Renal pelvis (tissue), 4 donors: Measurements from ENCODE around the gene FOXL3. TPM values are rescaled to one million over a fixed set of nuclear protein-coding genes. Genes with fewer than 3 reads are reported as not detected.

ENCODE experiments used
- DNase-seq: peaks from one replicate; pipeline ENCODE4 v3.0.0-alpha.2; 2013
- polyA plus RNA-seq, 3 donors: library from polyadenylated mRNA; unstranded; fragments of 120-200 nt; gene quantifications; one replicate each; pipeline ENCODE4 v1.2.1, GENCODE V29; 2013; ENCODE audit not compliant: insufficient read length in 3 of 3

The FOXL3 gene
- polyA plus RNA-seq, 3 donors, result not detected

DNA sequence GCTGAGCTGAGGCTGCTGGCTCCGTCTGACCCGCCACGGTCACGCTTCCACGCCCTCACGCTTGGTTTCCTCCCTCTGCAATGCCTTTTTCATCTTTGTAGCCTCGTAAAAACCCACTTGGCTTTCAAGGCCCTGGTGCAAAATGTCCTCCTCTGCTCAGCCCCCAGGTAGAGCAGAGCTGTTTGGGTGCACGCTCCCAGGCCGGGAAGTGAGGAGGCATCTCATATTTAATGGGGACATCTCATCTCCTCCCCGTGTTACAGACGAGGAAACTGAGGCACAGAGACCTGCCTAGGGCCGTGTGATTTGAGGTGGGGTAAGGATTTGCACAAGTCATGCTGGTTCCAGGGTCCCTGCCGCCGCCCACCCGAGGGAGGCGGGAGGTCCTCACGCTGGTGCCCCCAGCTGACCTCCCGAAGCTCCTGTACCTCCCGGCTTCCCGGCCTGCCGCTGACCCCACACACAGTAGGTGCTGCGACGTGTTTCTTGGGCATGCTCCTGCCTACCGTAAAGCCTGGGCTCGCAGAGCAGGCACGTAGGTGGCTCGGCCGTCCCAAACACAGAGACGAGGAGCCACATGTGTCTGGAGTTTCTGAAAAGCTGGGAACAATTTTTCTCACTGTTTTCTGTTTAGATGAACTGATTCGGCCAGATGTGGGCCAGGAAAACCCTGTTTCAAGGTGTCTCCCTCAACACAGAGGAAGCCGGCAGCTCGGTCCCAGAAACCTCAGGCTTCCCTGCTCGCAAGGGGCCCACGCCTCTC, 11.5 kb downstream of the FOXL3 start:
- DNase-seq, result no peak

DNA sequence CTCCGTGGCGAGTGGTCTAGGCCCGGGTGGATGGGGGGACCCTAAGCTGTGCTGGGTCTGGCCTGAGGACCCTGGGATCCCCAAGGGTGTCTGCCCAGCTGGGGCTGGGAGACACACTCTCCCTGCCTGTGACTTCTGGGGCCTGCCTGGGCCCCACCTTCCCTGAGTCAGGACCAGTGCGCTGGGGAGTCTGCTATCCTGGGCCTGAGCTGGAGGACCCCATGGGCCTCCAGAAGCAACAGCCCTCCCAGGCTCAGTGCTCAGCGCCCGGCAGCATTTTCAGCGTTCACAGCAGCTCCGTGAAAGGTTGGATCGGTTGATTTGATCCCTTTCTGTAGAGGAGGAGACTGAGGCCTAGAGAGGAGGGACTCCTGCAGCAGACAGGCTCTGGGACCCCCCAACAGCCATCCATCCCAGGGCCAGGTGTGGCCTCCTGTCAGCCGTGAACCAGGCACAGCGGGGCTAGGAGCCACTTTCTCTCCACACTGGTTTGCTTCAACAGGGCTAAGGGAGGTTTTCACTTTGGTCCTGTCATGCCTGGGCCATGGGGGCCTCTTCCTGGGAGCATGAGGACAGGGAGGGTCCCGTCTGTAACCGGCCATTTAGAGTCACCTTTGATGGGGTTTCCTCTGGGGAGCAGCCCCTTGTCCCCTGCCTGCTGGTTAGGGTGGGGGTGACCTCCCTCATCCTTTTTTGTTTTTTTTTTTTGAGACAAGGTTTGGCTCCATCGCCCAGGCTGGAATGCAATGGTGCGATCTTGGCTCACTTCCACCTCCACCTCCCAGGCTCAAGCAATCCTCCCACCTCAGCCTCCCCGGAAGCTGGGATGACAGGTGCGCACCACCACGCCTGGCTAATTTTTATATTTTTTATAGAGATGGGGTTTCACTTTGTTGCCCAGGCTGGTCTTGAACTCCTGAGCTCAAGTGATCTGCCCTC, 12.4 kb downstream of the FOXL3 start:
- no peak for DNase-seq

GRCh38 chr7:303425-303824, 13.5 kb downstream of the FOXL3 start:
- DNase-seq, result no peak

DNA sequence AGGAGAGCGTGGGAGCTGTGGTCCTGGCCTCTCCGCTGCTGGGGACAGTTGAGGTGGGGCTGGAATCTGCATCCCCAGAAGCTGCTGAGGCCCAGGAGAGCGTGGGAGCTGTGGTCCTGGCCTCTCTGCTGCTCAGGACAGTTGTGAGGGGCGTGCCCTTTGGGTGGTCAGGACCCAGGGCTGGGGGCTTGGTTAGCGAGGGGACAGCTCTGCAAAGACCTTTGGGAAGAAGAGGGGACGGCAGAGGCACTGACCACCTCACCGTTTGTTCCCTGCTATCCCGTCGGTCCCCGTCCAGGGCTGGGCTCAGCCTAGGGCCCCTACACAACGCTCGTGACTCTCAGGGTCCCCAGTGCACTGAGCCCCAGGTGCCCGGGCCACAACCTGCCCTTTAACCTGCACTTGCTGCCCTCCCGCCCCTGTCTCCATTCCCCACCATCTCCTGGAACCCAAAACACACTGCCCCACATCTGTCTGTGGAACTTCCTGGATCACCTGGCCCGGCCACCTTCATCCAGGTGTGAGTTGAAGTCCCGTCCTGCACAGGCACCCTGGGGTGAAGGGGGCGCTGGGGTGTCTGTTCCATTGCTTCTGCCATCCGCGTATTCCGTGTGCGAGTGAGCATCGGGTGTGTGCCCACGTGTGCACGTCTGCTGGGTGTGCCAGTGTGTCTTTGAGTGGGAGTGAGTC, 14.1 kb downstream of the FOXL3 start:
- DNase-seq, result no peak

DNA sequence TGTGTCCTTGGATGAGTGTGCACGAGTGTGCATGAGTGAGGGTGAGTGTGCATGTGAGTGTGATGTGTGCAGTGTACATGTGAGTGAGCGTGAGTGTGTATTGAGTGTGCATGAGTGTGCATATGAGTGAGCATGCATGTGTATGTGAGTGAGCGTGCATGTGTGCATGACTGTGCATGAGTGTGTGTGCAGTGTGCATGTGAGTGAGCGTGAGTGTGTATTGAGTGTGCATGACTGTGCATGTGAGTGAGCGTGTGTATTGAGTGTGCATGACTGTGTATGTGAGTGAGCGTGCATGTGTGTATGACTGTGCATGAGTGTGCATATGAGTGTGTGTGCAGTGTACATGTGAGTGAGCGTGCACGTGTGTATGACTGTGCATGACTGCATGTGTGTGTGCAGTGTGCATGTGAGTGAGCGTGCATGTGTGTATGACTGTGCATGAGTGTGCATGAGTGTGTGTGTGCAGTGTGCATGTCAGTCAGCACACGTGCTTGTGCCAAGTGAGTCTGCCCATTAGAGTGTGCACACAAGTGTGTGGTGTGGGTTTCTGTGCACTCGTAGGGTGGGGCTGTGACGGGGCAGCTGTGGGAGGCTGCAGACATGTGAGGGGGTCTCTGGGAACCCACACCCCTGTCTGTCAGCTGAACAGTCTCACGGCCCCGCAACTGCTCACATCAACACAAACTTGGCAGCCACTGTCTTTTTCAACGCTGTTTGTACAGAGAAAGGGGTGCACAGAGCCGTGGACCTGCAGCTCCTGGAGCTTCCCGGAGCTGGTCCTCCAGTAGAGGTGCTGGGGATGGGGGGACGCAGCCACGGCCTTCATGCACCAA, 14.8 kb downstream of the FOXL3 start:
- DNase-seq, result no peak

- no peak for DNase-seq
Measured at GRCh38 chr7:305410-306151, 15.6 kb downstream of the FOXL3 start.

- no peak for DNase-seq
Measured at GRCh38 chr7:307970-308369, 18.0 kb downstream of the FOXL3 start.

- DNase-seq, result no peak
Measured at GRCh38 chr7:309586-310228, 19.7 kb downstream of the FOXL3 start.

GRCh38 chr7:311131-311680, 21.2 kb downstream of the FOXL3 start:
- no peak for DNase-seq

DNA sequence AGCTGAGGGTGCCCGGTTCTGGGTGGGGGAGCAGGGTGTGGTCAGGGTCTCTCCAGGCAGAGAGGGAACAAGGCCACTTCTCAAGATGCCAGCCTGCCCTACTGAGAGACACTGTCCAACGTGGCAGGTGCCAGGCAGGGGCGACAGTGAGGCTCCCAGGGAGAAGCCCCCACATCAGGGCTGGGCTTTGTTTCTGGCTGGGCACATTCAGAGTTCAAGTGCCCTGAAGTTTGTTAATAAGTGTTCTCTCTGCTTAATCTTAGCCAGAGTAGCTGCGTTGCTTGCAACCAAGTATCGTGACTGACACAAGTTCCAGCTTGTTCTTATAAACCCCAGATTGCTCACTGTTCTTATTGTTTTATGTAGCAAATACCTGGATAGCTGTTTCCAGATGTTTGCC, 21.8 kb downstream of the FOXL3 start:
- DNase-seq, result no peak

GRCh38 chr7:312424-312823, 22.5 kb downstream of the FOXL3 start:
- DNase-seq, result no peak

- no peak for DNase-seq
Measured at GRCh38 chr7:314853-315252, 24.9 kb downstream of the FOXL3 start.

DNA sequence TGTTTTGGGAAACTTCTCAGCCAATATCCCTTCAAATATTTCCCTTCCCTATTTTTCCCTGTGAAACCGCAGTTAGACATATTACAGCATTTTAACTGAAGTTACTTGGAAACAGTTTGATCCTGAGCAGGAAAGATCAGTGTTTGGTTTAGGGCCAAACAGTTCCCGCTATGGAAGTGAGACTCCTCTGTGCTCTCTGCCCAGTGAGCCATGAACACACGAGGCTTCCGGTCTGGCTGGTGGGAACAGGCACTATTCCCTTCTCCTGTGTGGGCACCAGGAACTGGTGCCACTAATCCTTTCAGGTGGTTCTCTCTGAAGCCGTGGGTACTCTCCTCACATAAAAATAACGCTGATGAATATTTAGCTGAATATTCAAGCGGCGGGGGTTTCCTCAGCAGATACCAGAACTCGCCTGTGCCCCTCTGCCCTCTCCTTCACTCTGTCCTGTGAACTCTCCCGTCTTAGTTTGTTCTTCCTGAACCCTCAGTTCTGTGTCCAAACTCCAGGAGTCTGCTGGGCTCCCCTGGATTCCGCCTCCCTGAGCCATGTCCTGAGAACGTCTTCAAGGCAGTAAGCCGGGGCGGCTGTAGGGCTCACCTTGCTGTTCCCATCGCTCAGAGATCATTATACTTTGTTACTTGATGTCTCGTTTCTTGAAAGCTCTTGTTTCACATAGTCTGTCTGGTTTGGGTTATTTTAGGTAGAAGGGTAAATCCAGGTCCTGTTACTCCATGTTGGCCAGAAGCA, 25.7 kb downstream of the FOXL3 start:
- no peak for DNase-seq

- DNase-seq, result no peak
Measured at GRCh38 chr7:317643-318405, 27.9 kb downstream of the FOXL3 start.

- DNase-seq, result no peak
Measured at GRCh38 chr7:318476-318875, 28.5 kb downstream of the FOXL3 start.

DNA sequence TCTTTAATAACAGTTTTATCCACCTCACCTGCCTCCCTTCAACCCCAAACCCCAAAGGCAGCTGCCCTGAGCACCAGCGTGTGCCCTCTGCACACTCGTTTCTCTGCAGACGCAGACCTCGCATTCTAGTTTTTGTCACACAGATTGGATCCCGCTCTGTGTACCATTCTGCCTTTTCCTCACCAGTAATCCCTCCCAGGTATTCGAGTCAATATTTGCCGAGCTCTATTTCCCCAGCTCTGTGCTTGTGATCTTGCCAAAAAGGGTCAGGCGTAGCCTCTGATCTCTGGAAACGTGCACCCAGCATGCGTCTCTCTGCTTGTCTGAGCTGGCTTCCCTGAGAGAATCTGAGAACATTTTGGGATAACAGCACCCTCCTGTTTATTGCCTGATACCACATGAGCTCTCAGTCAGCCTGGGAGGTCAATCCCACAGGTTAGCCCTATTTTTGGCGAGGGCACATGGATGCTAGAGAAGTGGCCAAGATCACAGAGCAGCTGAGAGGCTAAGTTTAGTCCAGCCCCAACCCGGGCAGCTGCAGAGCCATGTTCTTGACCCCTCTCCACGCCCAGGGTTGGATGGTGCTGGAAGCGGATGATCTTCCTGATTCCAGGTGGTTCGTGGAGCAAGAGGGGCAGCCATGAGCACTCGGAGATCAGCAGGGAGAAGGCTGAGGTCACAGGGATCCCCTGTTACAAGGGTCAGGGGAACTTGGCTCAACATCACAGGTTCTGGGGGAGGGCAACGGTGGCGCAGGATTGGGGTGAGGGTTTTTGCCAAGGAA, 29.1 kb downstream of the FOXL3 start:
- no peak for DNase-seq

DNA sequence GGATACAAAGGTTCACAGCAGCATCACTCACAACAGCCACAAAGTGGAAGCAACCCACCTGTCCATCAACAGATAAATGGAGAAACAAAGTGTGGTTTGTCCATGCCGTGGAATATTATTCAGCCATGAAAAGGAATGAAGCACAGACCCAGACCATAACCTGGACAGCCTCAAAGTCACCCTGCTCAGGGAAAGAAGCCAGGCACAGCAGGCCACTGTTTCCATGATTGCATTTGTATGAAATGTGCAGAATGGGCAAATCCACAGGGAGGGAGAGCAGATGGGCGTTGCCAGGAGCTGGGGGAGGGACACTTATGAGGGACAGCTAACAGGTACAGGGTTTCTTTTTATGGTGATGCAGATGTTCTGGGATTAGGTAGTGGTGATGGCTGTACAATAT, 30.3 kb downstream of the FOXL3 start:
- no peak for DNase-seq
